OCI-LY1 (cell line): Measurements from ENCODE around the gene KIAA1328.

Experiments used
- EZH2 ChIP-seq: fragments of 200-600 bp; sonication (generic), shearing (Covaris generic); IDR thresholded peaks from 2 replicates; pipeline ENCODE4 v1.8.0; 2017; ENCODE audit warnings: borderline replicate concordance, mixed run types, mild to moderate bottlenecking, antibody characterized with exemption, low read length, moderate library complexity, mixed read lengths
- TF ChIP-seq, protein P1 (sequence below): fragments of 200-600 bp; sonication (generic), shearing (Covaris generic); IDR thresholded peaks from 2 replicates; pipeline ENCODE4 v1.5.1; 2017; ENCODE audit warnings: mild to moderate bottlenecking, antibody characterized with exemption, low read length, moderate library complexity, mixed read lengths

- TF ChIP-seq, protein P1, sequence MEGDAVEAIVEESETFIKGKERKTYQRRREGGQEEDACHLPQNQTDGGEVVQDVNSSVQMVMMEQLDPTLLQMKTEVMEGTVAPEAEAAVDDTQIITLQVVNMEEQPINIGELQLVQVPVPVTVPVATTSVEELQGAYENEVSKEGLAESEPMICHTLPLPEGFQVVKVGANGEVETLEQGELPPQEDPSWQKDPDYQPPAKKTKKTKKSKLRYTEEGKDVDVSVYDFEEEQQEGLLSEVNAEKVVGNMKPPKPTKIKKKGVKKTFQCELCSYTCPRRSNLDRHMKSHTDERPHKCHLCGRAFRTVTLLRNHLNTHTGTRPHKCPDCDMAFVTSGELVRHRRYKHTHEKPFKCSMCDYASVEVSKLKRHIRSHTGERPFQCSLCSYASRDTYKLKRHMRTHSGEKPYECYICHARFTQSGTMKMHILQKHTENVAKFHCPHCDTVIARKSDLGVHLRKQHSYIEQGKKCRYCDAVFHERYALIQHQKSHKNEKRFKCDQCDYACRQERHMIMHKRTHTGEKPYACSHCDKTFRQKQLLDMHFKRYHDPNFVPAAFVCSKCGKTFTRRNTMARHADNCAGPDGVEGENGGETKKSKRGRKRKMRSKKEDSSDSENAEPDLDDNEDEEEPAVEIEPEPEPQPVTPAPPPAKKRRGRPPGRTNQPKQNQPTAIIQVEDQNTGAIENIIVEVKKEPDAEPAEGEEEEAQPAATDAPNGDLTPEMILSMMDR: no peak
- TF ChIP-seq EZH2: no peak
Measured at GRCh38 chr18:37248281-37248680, 419.4 kb downstream of the KIAA1328 start.
